GM12874 (cell line): ENCODE data around the gene STIM2.

Experiments used
- CTCF ChIP-seq: IDR thresholded peaks from 2 replicates; pipeline ENCODE4 v1.5.1; 2011; ENCODE audit warnings: low read depth, mild to moderate bottlenecking, control low read depth, low read length, moderate library complexity; ENCODE audit not compliant: insufficient read depth

Gene STIM2

GRCh38 chr4:26958925-26959653 is 98.4 kb downstream of the STIM2 start:
- no peak for TF ChIP-seq CTCF

GRCh38 chr4:26959654-26960047 is 99.0 kb downstream of the STIM2 start:
- TF ChIP-seq CTCF = no peak

GRCh38 chr4:26962720-26963119 is 102.1 kb downstream of the STIM2 start:
- TF ChIP-seq CTCF = no peak

GRCh38 chr4:26964512-26964911 is 103.9 kb downstream of the STIM2 start:
- no peak for TF ChIP-seq CTCF

DNA sequence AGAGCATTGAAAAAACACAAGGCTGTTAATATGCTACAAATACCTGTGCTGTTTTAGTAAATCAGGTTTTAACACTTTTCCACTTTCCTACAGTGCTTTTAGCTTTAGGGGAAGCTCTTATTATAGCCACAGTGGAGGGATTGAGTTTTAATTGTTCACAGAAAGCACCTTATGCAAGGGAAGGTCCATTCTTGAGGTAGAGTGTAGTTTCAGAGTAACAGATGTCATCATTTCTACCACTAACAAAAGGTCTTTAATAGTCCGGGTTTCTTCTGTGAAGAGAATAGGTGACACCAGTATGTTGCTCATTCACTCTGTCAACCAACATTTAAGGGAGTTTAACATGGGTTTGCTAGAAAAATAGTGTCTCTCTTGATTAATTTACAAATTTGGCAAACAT is 104.4 kb downstream of the STIM2 start:
- no peak for TF ChIP-seq CTCF

GRCh38 chr4:26978387-26979053 is 117.9 kb downstream of the STIM2 start:
- no peak for TF ChIP-seq CTCF

GRCh38 chr4:26984896-26985295 is 124.3 kb downstream of the STIM2 start:
- TF ChIP-seq CTCF = no peak
